ENCODE measurements around the gene CLEC11A.

CLEC11A gene

DNA sequence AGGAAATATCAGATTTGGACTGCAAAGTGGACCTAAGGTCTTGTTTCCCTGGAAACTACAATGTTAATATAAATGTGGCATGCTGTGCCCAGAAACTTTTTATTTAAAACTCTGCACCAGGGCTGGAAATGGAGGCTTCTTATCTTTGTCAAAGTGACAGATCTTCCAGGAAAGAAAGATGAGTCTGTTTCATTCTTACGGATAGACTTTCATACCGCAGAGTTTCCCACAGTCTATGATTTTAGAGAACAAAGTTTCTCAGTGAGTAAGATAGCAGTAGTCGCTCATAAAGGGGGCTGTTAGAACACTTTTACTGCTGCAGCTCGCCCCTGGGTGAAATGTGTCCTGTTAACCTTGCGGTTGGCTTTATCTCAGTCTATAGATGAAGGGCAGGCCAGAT lies 6.7 kb downstream of the CLEC11A start:
- H3K4me3 ChIP-seq (replicated peaks; ENCODE audit: low read depth, low read length), result no peak overlapping the region
- DNase-seq (ENCODE audit: extremely low read depth, low read depth), result no peak
- TF ChIP-seq, protein P1, sequence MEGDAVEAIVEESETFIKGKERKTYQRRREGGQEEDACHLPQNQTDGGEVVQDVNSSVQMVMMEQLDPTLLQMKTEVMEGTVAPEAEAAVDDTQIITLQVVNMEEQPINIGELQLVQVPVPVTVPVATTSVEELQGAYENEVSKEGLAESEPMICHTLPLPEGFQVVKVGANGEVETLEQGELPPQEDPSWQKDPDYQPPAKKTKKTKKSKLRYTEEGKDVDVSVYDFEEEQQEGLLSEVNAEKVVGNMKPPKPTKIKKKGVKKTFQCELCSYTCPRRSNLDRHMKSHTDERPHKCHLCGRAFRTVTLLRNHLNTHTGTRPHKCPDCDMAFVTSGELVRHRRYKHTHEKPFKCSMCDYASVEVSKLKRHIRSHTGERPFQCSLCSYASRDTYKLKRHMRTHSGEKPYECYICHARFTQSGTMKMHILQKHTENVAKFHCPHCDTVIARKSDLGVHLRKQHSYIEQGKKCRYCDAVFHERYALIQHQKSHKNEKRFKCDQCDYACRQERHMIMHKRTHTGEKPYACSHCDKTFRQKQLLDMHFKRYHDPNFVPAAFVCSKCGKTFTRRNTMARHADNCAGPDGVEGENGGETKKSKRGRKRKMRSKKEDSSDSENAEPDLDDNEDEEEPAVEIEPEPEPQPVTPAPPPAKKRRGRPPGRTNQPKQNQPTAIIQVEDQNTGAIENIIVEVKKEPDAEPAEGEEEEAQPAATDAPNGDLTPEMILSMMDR (IDR thresholded peaks at IDR 0.05; ENCODE audit: low read depth, low read length, missing control alignments), result no peak

DNA sequence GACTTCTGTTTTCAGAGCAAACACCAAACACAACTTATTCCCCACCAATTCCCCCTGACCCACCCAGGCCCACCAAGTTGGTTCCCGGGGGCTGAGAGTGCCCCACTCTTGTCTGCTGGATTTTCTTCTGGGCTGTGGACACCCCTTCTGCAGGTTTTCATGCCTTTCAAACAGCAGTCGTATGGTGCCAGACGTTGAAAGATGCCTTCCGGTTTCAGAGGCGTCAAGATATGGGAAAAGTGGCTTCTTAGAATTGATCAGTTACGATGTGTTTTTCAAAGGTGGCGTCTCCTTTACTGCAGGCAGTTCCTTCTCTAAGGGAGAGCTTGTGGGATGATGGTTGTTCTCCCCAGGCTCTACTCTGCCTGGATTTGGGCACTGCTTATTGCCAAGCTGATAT lies 12.7 kb downstream of the CLEC11A start:
- H3K4me3 ChIP-seq (replicated peaks; ENCODE audit: low read depth, low read length), result no peak overlapping the region
- TF ChIP-seq, protein P1 (IDR thresholded peaks at IDR 0.05; ENCODE audit: low read depth, low read length, missing control alignments), result no peak
- DNase-seq (ENCODE audit: extremely low read depth, low read depth), result no peak

DNA sequence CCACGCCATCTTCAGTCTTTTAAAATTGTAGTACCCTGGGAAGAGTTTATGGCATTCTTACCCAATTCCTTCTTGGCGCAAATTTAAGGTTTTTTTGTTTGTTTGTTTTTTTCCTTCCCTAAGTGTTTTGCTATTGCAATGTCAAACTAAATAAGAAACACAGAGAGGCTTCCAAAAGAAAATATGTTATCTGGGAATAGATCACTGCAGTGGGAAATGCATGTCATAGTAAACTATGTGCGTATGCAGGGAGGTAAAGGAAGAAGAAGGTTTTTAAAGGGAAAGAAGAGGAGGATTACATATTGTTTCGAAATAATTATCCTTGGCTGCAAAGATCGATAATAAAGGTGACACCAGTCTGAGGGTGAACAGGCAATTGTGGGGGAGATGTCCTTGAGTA lies 13.2 kb downstream of the CLEC11A start:
- TF ChIP-seq, protein P1 (IDR thresholded peaks at IDR 0.05; ENCODE audit: low read depth, low read length, missing control alignments), result no peak
- H3K4me3 ChIP-seq (replicated peaks; ENCODE audit: low read depth, low read length), result no peak overlapping the region
- DNase-seq (ENCODE audit: extremely low read depth, low read depth), result no peak

DNA sequence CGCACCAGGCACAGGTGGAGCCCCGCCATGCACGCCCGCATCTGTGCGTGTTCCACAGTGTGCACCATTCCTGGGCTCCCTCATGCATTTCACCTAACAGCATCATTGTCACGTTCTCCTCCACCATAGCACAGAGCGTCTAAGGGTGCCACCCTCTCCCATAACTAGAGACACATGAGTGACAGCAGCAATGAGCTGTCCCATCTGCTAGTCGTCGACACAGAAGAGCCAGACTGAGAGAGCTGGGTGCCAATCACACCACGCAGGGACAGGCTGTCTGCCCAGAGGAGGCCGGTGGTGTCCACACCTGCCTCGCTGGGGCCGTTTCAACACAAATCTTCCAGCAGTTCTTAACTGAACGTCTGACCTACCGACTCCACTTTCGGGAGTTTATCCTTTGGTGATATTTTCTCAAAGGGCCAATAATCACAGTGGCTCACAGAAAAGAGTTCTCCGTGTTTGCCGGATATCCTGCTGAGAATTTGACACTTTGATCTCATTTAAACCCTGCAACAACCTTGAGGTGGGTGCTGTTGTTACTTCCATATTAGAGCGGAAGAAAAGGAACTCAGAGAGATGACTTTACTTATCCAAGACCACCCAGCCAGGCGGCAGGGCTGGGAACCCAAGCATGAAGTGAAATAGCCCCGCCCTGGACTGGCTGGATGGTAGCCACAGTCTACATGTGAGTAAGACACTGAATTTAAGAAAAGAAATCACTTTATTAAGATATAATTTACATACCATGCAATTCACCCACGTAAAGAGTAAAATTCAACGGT lies 16.2 kb downstream of the CLEC11A start:
- TF ChIP-seq, protein P1 (IDR thresholded peaks at IDR 0.05; ENCODE audit: low read depth, low read length, missing control alignments), result no peak
- no peak overlapping the region for H3K4me3 ChIP-seq (replicated peaks; ENCODE audit: low read depth, low read length)
- no peak for DNase-seq (ENCODE audit: extremely low read depth, low read depth)

DNA sequence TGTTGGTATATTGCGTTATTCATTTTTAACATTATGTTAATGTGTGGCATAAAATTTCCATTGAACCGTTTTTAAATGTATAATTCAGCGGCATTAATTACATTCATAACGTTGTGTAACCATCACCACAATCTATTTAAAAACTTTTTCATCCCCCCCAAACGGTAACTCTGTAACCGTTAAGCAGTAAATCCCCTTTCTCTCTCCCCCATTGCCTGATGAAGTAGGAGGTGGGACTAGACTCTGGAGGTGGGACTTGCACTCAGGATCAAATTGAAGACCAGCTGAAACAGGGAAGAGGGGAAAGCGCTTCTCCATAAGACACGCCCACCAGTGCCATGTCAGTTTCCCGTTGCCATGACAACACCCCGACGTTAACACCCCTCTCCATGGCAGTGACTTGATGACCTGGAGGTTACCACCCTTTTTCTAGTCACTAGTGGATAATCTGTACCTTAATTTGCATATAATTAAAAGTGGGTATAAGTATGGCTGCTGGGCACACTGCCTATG lies 16.8 kb downstream of the CLEC11A start:
- DNase-seq (ENCODE audit: extremely low read depth, low read depth), result no peak
- TF ChIP-seq, protein P1 (IDR thresholded peaks at IDR 0.05; ENCODE audit: low read depth, low read length, missing control alignments), result no peak
- no peak overlapping the region for H3K4me3 ChIP-seq (replicated peaks; ENCODE audit: low read depth, low read length)

DNA sequence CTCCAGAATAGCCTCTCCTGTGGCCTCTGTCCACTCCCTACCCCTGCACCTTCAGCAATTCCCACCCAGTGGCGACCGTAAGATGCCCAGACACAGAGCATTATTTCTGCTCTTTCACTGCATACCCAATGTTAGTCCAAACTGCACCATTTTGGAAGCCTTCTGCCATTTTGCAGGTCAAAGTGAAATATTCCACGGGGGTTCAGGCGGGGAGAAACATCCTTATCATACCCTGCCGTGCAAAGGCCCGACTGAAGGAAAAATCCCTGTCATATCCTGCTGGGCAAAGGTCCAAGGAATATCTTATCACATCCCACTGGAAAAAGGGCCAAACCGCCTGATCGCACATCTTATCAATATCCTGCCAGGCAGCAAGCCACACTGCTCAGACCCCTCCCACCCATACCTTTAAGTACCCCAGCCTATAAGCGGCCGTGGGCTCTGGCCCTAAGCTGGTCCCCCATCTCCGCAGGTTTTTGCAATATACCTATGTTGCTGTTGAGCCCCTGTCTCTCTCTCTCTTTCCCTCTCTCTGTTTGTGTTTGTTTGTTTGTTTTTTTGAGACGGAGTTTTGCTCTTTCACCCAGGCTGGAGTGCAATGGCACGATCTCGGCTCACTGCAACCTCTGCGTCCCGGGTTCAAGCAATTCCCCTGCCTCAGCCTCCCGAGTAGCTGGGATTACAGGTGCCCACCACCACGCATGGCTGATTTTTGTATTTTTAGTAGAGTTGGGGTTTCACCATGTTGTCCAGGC lies 18.2 kb downstream of the CLEC11A start:
- TF ChIP-seq, protein P1 (IDR thresholded peaks at IDR 0.05; ENCODE audit: low read depth, low read length, missing control alignments), result no peak
- DNase-seq (ENCODE audit: extremely low read depth, low read depth), result no peak
- H3K4me3 ChIP-seq (replicated peaks; ENCODE audit: low read depth, low read length), result no peak overlapping the region
